OCI-LY1 (cell line): Measurements from ENCODE around the gene ALPK1.
A peak's percentile ranks its signal among the peaks of the same experiment; 100 is the strongest.

Experiments
- H2AFZ ChIP-seq: fragments of 200-600 bp; sonication (generic), shearing (Covaris generic); 2 replicates; pipeline ENCODE4 v1.6.0; 2014; ENCODE audit warnings: antibody characterized with exemption, mild to moderate bottlenecking, low read length
- H3F3A ChIP-seq: fragments of 200-600 bp; sonication (generic), shearing (Covaris generic); 2 replicates; pipeline ENCODE4 v1.6.0; 2014; ENCODE audit warnings: mild to moderate bottlenecking, antibody characterized with exemption, low read length, moderate library complexity; ENCODE audit not compliant: insufficient read depth
- H3K27ac ChIP-seq: fragments of 200-600 bp; sonication (generic); 2 replicates; pipeline ENCODE4 v1.5.1; 2014; ENCODE audit warnings: low read length, mixed run types, mild to moderate bottlenecking, low read depth; ENCODE audit not compliant: poor library complexity, severe bottlenecking
- H3K27me3 ChIP-seq: fragments of 200-600 bp; sonication (generic); 2 replicates; pipeline ENCODE4 v1.6.0; 2014; ENCODE audit warnings: antibody characterized with exemption, mild to moderate bottlenecking, low read length, moderate library complexity; ENCODE audit not compliant: insufficient read depth
- H3K36me3 ChIP-seq: fragments of 200-600 bp; sonication (generic); 2 replicates; pipeline ENCODE4 v1.6.1; 2014; ENCODE audit warnings: mild to moderate bottlenecking, antibody characterized with exemption, low read length, moderate library complexity, mixed read lengths; ENCODE audit not compliant: insufficient read depth
- H3K4me1 ChIP-seq: fragments of 200-600 bp; sonication (generic); 2 replicates; pipeline ENCODE4 v1.5.1; 2014; ENCODE audit warnings: mild to moderate bottlenecking, low read length, moderate library complexity; ENCODE audit not compliant: insufficient read depth, severe bottlenecking
- H3K4me2 ChIP-seq: fragments of 200-600 bp; sonication (generic), shearing (Covaris generic); 2 replicates; pipeline ENCODE4 v1.6.1; 2014; ENCODE audit warnings: low read length
- H3K4me3 ChIP-seq: fragments of 200-600 bp; sonication (generic); 2 replicates; pipeline ENCODE4 v1.5.1; 2014; ENCODE audit warnings: low read length, low read depth, mild to moderate bottlenecking, mixed read lengths; ENCODE audit not compliant: poor library complexity, severe bottlenecking
- H3K79me2 ChIP-seq: fragments of 200-600 bp; shearing (Covaris generic); 2 replicates; pipeline ENCODE4 v1.6.1; 2016; ENCODE audit warnings: mixed run types, low read length, mixed read lengths; ENCODE audit not compliant: insufficient read depth
- H3K9ac ChIP-seq: fragments of 200-600 bp; sonication (generic), shearing (Covaris generic); 2 replicates; pipeline ENCODE4 v1.6.1; 2014; ENCODE audit warnings: mild to moderate bottlenecking, low read length, mixed read lengths
- H3K9me2 ChIP-seq: fragments of 200-600 bp; sonication (generic), shearing (Covaris generic); 2 replicates; pipeline ENCODE4 v1.6.1; 2014; ENCODE audit warnings: low read depth, mild to moderate bottlenecking, low read length, mixed read lengths
- H3K9me3 ChIP-seq: fragments of 200-600 bp; shearing (Covaris generic); 2 replicates; pipeline ENCODE4 v1.6.1; 2014; ENCODE audit warnings: low read length, mixed read lengths
- H4K20me1 ChIP-seq: fragments of 200-600 bp; sonication (generic), shearing (Covaris generic); 2 replicates; pipeline ENCODE4 v1.6.0; 2016; ENCODE audit warnings: mild to moderate bottlenecking, low read length; ENCODE audit not compliant: insufficient read depth
- EZH2 ChIP-seq: fragments of 200-600 bp; sonication (generic), shearing (Covaris generic); IDR thresholded peaks from 2 replicates; pipeline ENCODE4 v1.8.0; 2017; ENCODE audit warnings: borderline replicate concordance, mixed run types, mild to moderate bottlenecking, antibody characterized with exemption, low read length, moderate library complexity, mixed read lengths
- TF ChIP-seq, protein P1 (sequence below): fragments of 200-600 bp; sonication (generic), shearing (Covaris generic); IDR thresholded peaks from 2 replicates; pipeline ENCODE4 v1.5.1; 2017; ENCODE audit warnings: mild to moderate bottlenecking, antibody characterized with exemption, low read length, moderate library complexity, mixed read lengths

ALPK1 gene

GRCh38 chr4:112296949-112297880 is at the start of gene ALPK1:
ALPK1 (plus strand) TSS chr4:112297369.
- H3K4me2 ChIP-seq, result peak within 1 kb of the TSS; percentile 67
- no peaks in the 10 kb centered on the region for H3K79me2 ChIP-seq
- H3F3A ChIP-seq, result no peaks in the 10 kb centered on the region
- no peak for TF ChIP-seq EZH2
- TF ChIP-seq, protein P1, sequence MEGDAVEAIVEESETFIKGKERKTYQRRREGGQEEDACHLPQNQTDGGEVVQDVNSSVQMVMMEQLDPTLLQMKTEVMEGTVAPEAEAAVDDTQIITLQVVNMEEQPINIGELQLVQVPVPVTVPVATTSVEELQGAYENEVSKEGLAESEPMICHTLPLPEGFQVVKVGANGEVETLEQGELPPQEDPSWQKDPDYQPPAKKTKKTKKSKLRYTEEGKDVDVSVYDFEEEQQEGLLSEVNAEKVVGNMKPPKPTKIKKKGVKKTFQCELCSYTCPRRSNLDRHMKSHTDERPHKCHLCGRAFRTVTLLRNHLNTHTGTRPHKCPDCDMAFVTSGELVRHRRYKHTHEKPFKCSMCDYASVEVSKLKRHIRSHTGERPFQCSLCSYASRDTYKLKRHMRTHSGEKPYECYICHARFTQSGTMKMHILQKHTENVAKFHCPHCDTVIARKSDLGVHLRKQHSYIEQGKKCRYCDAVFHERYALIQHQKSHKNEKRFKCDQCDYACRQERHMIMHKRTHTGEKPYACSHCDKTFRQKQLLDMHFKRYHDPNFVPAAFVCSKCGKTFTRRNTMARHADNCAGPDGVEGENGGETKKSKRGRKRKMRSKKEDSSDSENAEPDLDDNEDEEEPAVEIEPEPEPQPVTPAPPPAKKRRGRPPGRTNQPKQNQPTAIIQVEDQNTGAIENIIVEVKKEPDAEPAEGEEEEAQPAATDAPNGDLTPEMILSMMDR, result no peak
- H3K4me3 ChIP-seq, result peak within 1 kb of the TSS; percentile 49
- H2AFZ ChIP-seq, result peak within 1 kb of the TSS; percentile 99
- H3K9me2 ChIP-seq, result no peaks in the 10 kb centered on the region
- H3K9me3 ChIP-seq, result no peaks in the 10 kb centered on the region
- peak within 1 kb of the TSS; percentile 35 for H3K27ac ChIP-seq
- H4K20me1 ChIP-seq, result no peaks in the 10 kb centered on the region
- peaks cover 25% of the 10 kb centered on the region for H3K4me1 ChIP-seq
- no peaks in the 10 kb centered on the region for H3K27me3 ChIP-seq
- no peaks in the 10 kb centered on the region for H3K36me3 ChIP-seq
- peak within 1 kb of the TSS; percentile 53 for H3K9ac ChIP-seq

DNA sequence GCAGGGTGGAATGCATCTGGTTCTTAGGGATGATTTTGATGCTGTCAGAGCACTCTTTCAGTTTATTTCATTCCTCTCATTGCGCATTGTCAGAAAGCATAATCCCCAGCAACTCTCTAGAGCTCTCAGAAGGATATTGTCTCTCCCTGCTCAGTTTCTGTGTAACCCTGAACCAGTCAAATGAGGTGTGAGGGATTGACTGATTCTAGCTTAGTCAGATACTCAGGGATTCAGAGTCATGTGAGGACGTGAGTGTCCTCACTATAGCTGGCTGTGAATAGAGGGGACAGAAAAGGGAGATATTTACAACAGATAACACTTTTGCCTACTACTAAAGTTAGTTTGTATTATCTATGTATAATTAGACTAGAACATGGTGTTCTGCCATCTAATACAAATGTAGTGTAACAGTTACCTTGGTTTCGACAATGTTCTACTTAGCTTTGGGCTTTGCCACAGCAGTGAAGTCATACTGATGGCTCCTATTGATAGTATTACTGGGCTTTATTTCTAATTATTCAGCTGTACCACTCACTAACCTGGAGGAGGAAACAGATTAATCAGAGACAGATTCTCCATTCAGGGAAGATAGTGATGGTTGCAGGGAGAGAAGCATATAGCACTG is 46.0 kb upstream of the ALPK1 start:
- H3K4me3 ChIP-seq, result no peak overlapping the region
- H3K27me3 ChIP-seq, result no peaks in the 10 kb centered on the region
- no peaks in the 10 kb centered on the region for H3K79me2 ChIP-seq
- no peaks in the 10 kb centered on the region for H3K9me2 ChIP-seq
- H3K9ac ChIP-seq, result no peak overlapping the region
- no peaks in the 10 kb centered on the region for H3F3A ChIP-seq
- no peaks in the 10 kb centered on the region for H3K9me3 ChIP-seq
- no peaks in the 10 kb centered on the region for H3K36me3 ChIP-seq
- no peaks in the 10 kb centered on the region for H4K20me1 ChIP-seq
- no peak overlapping the region for H3K27ac ChIP-seq
- no peak overlapping the region for H2AFZ ChIP-seq
- no peak for TF ChIP-seq EZH2
- TF ChIP-seq, protein P1, result no peak
- H3K4me2 ChIP-seq, result no peak overlapping the region
- H3K4me1 ChIP-seq, result peaks cover 8% of the 10 kb centered on the region

GRCh38 chr4:112252234-112252633 is 44.9 kb upstream of the ALPK1 start:
- H3K27me3 ChIP-seq, result no peaks in the 10 kb centered on the region
- TF ChIP-seq, protein P1, result no peak
- TF ChIP-seq EZH2, result no peak
- no peaks in the 10 kb centered on the region for H3K36me3 ChIP-seq
- no peaks in the 10 kb centered on the region for H3K79me2 ChIP-seq
- H3K4me2 ChIP-seq, result no peak overlapping the region
- no peaks in the 10 kb centered on the region for H3K9me3 ChIP-seq
- no peak overlapping the region for H3K9ac ChIP-seq
- H3K4me3 ChIP-seq, result no peak overlapping the region
- H3K4me1 ChIP-seq, result peaks cover 8% of the 10 kb centered on the region
- no peaks in the 10 kb centered on the region for H4K20me1 ChIP-seq
- H3F3A ChIP-seq, result no peaks in the 10 kb centered on the region
- H2AFZ ChIP-seq, result no peak overlapping the region
- no peaks in the 10 kb centered on the region for H3K9me2 ChIP-seq
- H3K27ac ChIP-seq, result no peak overlapping the region
